WTC11 (cell line): ENCODE data around the gene SH3BP5. TPM values are rescaled to one million over a fixed set of nuclear protein-coding genes. Genes with fewer than 3 reads are reported as not detected.

Source experiments
- ATAC-seq: fragments of 200-7000 bp; cut with Tn5 transposase; 2 replicates; pipeline ENCODE4 v1.10.0; 2021; ENCODE audit warnings: mild to moderate bottlenecking, moderate library complexity
- CTCF ChIA-PET: fragments of 300-600 bp; sonication (Branson Sonifier 250); formaldehyde crosslinking; loops from one replicate; lab custom pipeline; 2021; ENCODE audit warnings: antibody characterized with exemption; lab: Charles Lee
- POLR2A ChIA-PET: fragments of 350-600 bp; sonication (Branson Sonifier 250); formaldehyde crosslinking; loops from one replicate; lab custom pipeline; 2021; ENCODE audit warnings: antibody characterized with exemption; lab: Charles Lee
- DNase-seq: peaks from one replicate; pipeline ENCODE4 v3.0.0; 2021; ENCODE audit warnings: low spot score
- H3K27ac Mint-ChIP-seq: 2 replicates; pipeline ENCODE4 v1.8.0; 2021; ENCODE audit warnings: mixed read lengths
- H3K27me3 Mint-ChIP-seq: 2 replicates; pipeline ENCODE4 v1.8.0; 2021; ENCODE audit warnings: low read depth, mild to moderate bottlenecking, moderate library complexity, mixed read lengths
- H3K36me3 Mint-ChIP-seq: 2 replicates; pipeline ENCODE4 v1.8.0; 2021; ENCODE audit warnings: mixed read lengths
- H3K4me1 Mint-ChIP-seq: 2 replicates; pipeline ENCODE4 v1.8.0; 2022; ENCODE audit warnings: mixed read lengths
- H3K4me3 Mint-ChIP-seq: 2 replicates; pipeline ENCODE4 v1.8.0; 2021; ENCODE audit warnings: mild to moderate bottlenecking, moderate library complexity, mixed read lengths
- H3K9me3 Mint-ChIP-seq: 2 replicates; pipeline ENCODE4 v1.8.0; 2021; ENCODE audit warnings: mixed read lengths
- CREB1 ChIP-seq: sonication (generic); formaldehyde crosslinking; IDR thresholded peaks from 2 replicates; pipeline ENCODE4 v1.8.0; 2023; ENCODE audit warnings: mild to moderate bottlenecking, missing genetic modification reagents
- CTCF ChIP-seq: fragments of 200-600 bp; IDR thresholded peaks from 2 replicates; pipeline ENCODE4 v1.8.0; 2022; ENCODE audit warnings: antibody characterized with exemption
- E2F1 ChIP-seq: sonication (generic); formaldehyde crosslinking; IDR thresholded peaks from 2 replicates; pipeline ENCODE4 v1.8.0; 2022; ENCODE audit warnings: mild to moderate bottlenecking, missing genetic modification reagents
- FOXJ3 ChIP-seq: sonication (generic); formaldehyde crosslinking; IDR thresholded peaks from 2 replicates; pipeline ENCODE4 v1.9.0; 2021; ENCODE audit warnings: missing genetic modification reagents, mild to moderate bottlenecking, borderline replicate concordance
- FOXP1 ChIP-seq: sonication (generic); formaldehyde crosslinking; IDR thresholded peaks from 2 replicates; pipeline ENCODE4 v1.8.0; 2022; ENCODE audit warnings: missing genetic modification reagents, mild to moderate bottlenecking, moderate library complexity, borderline replicate concordance
- GRHL2 ChIP-seq: fragments of 250-450 bp; sonication (Bioruptor Pico); IDR thresholded peaks from 2 replicates; pipeline ENCODE4 v1.8.0; 2022; ENCODE audit warnings: mild to moderate bottlenecking, moderate library complexity; ENCODE audit not compliant: insufficient replicate concordance, severe bottlenecking
- GTF2I ChIP-seq: fragments of 250-450 bp; sonication (Bioruptor Pico); conservative IDR thresholded peaks from 2 replicates; pipeline ENCODE4 v1.4.0; 2021; ENCODE audit warnings: mild to moderate bottlenecking
- KAT7 ChIP-seq: sonication (generic); formaldehyde crosslinking; IDR thresholded peaks from 2 replicates; pipeline ENCODE4 v1.8.1; 2023; ENCODE audit warnings: missing genetic modification reagents, mild to moderate bottlenecking, borderline replicate concordance
- MLX ChIP-seq: sonication (generic); formaldehyde crosslinking; IDR thresholded peaks from 2 replicates; pipeline ENCODE4 v1.8.1; 2023; ENCODE audit warnings: mild to moderate bottlenecking, missing genetic modification reagents, moderate library complexity
- MYBL2 ChIP-seq: sonication (generic); formaldehyde crosslinking; IDR thresholded peaks from 2 replicates; pipeline ENCODE4 v1.8.1; 2023; ENCODE audit warnings: mild to moderate bottlenecking, moderate library complexity, missing genetic modification reagents
- NFATC4 ChIP-seq: fragments of 250-450 bp; sonication (Bioruptor Pico); IDR thresholded peaks from 2 replicates; pipeline ENCODE4 v1.9.0; 2021; ENCODE audit warnings: mild to moderate bottlenecking
- NR1H2 ChIP-seq: sonication (generic); formaldehyde crosslinking; IDR thresholded peaks from 2 replicates; pipeline ENCODE4 v1.9.0; 2021; ENCODE audit warnings: mild to moderate bottlenecking, moderate library complexity, missing genetic modification reagents
- RELA ChIP-seq: sonication (generic); formaldehyde crosslinking; IDR thresholded peaks from 2 replicates; pipeline ENCODE4 v1.8.1; 2022; ENCODE audit warnings: missing genetic modification reagents, mild to moderate bottlenecking, borderline replicate concordance
- SOX15 ChIP-seq: fragments of 250-450 bp; sonication (Bioruptor Pico); IDR thresholded peaks from 2 replicates; pipeline ENCODE4 v1.9.0; 2021; ENCODE audit warnings: mild to moderate bottlenecking
- TCF7 ChIP-seq: sonication (generic); formaldehyde crosslinking; IDR thresholded peaks from 2 replicates; pipeline ENCODE4 v1.8.0; 2022; ENCODE audit warnings: mild to moderate bottlenecking, low read depth, missing genetic modification reagents, moderate library complexity
- USF2 ChIP-seq: sonication (generic); formaldehyde crosslinking; IDR thresholded peaks from 2 replicates; pipeline ENCODE4 v1.8.1; 2023; ENCODE audit warnings: mild to moderate bottlenecking, missing genetic modification reagents, moderate library complexity
- ZNF138 ChIP-seq: sonication (generic); formaldehyde crosslinking; conservative IDR thresholded peaks from 2 replicates; pipeline ENCODE4 v1.8.1; 2022; ENCODE audit warnings: mild to moderate bottlenecking, moderate library complexity, missing genetic modification reagents
- ZNF219 ChIP-seq: sonication (generic); formaldehyde crosslinking; IDR thresholded peaks from 2 replicates; pipeline ENCODE4 v1.8.0; 2023; ENCODE audit warnings: missing genetic modification reagents, mild to moderate bottlenecking, borderline replicate concordance
- ZNF232 ChIP-seq: sonication (generic); formaldehyde crosslinking; IDR thresholded peaks from 2 replicates; pipeline ENCODE4 v1.8.0; 2022; ENCODE audit warnings: mild to moderate bottlenecking, missing genetic modification reagents
- total RNA-seq: library from RNA; stranded (reverse); gene quantifications from 3 replicates; pipeline ENCODE4 v1.2.3, GENCODE V29; 2021
- TF ChIP-seq, protein P1 (sequence below): sonication (generic); formaldehyde crosslinking; IDR thresholded peaks from 2 replicates; pipeline ENCODE4 v1.8.1; 2023; ENCODE audit warnings: mild to moderate bottlenecking, missing genetic modification reagents
- TF ChIP-seq, protein P2 (sequence below): sonication (generic); formaldehyde crosslinking; IDR thresholded peaks from 2 replicates; pipeline ENCODE4 v1.8.1; 2023; ENCODE audit warnings: mild to moderate bottlenecking, missing genetic modification reagents

SH3BP5 gene
- total RNA-seq, 1 experiment from 2014 or later = 7.2 TPM

DNA sequence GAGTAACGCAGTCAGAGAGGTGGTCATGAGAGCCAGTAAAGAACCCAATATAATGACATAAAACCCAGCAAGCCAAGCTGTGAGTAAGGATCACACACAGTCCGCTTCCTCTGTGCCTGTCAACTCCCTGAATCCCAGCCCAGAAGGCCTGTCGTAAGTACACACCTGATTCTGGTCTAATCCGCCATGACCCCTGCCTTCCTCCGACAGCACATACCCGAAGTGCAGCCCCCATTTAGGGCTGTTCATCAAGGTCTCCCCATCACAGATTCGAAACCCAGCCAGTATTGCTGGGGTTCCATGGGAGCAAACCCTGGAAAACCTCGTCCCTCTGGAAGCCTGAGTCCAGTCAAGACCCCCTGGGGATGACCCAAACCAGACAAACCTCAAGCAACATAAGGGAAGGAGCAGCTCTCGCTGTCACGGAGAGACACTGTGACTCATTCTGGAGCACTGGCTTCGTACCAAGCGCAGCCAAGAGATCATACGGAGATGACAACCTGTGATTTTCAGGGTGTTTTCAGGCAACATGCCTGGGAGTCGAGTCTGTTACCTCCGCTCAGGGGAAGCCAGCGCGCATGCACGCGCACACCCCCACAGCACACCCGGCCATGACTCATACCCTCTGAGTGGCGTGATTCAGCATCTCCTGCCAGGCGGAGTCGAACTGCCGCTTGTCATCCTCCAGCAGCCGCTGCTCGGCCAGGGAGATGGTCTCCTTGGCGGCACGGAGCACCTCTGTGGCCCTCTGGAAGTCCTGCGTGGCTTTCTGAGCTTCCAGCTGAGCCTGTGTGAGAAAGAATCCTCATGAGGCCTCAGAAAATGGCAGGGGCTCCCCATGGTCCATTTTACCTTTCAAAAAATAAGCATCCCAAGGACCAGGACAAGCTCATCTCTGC lies 63.0 kb downstream of the SH3BP5 start:
- POLR2A ChIA-PET = no interaction called here
- Mint-ChIP-seq H3K9me3 (no peaks in the 10 kb centered on the region), H3K4me3 (no peak overlapping the region), H3K27ac (peak overlapping the region; percentile 49), H3K36me3 (no peaks in the 10 kb centered on the region), H3K27me3 (no peaks in the 10 kb centered on the region; the same call in 1 of the 2 replicates), H3K4me1 (no peaks in the 10 kb centered on the region)
- CTCF ChIA-PET = interaction anchor here (0.8 to 5.1 kb wide), 14 partner anchors 9 to 258 kb away, joined by 3 to 76 read pairs (median 6); partner anchors contain the start of genes CAPN7 and SH3BP5
- DNase-seq (no peak), ATAC-seq (no peak)
- no peak for TF ChIP-seq ZNF232 (CRISPR knock-in tag)
- no peak for TF ChIP-seq ZNF219
- TF ChIP-seq ZNF138 (CRISPR knock-in tag) = no peak
- TF ChIP-seq TCF7 (CRISPR knock-in tag) = no peak
- TF ChIP-seq MYBL2 (CRISPR knock-in tag) = no peak
- TF ChIP-seq SOX15 (CRISPR knock-in tag) = no peak
- no peak for TF ChIP-seq MLX (CRISPR knock-in tag)
- no peak for TF ChIP-seq GRHL2 (CRISPR knock-in tag)
- TF ChIP-seq KAT7 (CRISPR knock-in tag) = no peak

DNA sequence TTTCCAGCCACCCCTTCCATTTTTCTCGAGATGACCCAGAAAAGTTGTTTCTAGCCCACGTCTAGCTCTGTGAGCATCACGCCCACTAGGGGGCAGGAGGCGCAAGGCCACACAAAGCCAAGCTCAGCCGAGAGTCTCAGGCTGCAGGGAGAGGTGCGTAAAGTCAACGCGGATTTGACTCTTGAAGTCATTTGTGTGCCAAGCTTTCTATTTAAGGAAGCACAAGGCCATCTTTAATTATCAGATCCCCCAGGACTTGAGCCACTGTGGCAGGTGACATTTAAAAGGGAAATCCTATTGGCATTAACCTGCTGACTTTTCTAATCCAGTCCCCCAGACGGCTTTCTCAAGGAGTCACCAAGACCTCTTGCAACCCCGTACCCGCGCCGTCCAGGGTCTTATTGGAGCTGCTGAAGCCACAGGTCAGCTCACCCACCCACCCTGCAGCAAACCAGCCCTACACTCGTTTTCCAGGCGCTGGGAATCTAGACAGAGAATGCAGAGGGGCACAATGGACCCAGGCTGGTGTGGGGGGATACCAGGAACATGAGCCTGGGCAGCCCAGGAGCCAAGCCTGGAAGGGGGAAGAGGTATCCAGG lies 64.3 kb downstream of the SH3BP5 start:
- Mint-ChIP-seq H3K4me1 (no peaks in the 10 kb centered on the region), H3K27me3 (no peaks in the 10 kb centered on the region; the same call in 1 of the 2 replicates), H3K9me3 (no peaks in the 10 kb centered on the region), H3K4me3 (no peak overlapping the region), H3K36me3 (no peaks in the 10 kb centered on the region), H3K27ac (no peak overlapping the region)
- TF ChIP-seq, protein P1, sequence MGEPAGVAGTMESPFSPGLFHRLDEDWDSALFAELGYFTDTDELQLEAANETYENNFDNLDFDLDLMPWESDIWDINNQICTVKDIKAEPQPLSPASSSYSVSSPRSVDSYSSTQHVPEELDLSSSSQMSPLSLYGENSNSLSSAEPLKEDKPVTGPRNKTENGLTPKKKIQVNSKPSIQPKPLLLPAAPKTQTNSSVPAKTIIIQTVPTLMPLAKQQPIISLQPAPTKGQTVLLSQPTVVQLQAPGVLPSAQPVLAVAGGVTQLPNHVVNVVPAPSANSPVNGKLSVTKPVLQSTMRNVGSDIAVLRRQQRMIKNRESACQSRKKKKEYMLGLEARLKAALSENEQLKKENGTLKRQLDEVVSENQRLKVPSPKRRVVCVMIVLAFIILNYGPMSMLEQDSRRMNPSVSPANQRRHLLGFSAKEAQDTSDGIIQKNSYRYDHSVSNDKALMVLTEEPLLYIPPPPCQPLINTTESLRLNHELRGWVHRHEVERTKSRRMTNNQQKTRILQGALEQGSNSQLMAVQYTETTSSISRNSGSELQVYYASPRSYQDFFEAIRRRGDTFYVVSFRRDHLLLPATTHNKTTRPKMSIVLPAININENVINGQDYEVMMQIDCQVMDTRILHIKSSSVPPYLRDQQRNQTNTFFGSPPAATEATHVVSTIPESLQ = no peak
- peak; percentile 84 for TF ChIP-seq CTCF
- POLR2A ChIA-PET = no interaction called here
- ATAC-seq (peak; percentile 87), DNase-seq (peak; percentile 84)
- CTCF ChIA-PET = interaction anchor here (0.6 to 5.1 kb wide), 54 partner anchors 9 to 401 kb away, joined by 3 to 76 read pairs (median 5); partner anchors contain the start of genes CAPN7 and SH3BP5

DNA sequence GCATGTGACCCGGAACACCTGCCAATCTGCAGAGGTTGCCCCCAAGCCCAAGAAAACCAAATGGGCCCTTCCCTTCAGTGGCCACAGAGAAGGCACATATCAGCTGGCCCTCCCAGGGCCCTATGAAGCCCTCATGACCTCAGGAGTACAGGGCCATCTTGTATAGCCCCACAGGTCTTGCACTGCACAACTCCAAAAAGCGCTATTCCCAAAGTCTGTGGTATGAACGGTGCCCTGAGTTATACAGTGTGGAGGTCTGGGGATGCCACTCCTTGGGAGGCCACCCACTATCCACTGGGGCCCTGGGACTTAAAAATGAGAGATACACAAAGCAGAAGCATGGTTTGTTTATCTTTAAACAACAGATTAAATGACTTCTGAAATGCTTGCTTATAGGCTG lies 64.9 kb downstream of the SH3BP5 start:
- H3K4me3 Mint-ChIP-seq = no peak overlapping the region
- no peak overlapping the region for H3K27ac Mint-ChIP-seq
- H3K27me3 Mint-ChIP-seq = no peaks in the 10 kb centered on the region; the same call in 1 of the 2 replicates
- no peaks in the 10 kb centered on the region for H3K9me3 Mint-ChIP-seq
- CTCF ChIA-PET = interaction anchor here (0.6 to 5.1 kb wide), 55 partner anchors 8 to 400 kb away, joined by 3 to 76 read pairs (median 5); partner anchors contain the start of genes CAPN7 and SH3BP5
- POLR2A ChIA-PET = no interaction called here
- ATAC-seq (no peak), DNase-seq (no peak)
- no peaks in the 10 kb centered on the region for H3K36me3 Mint-ChIP-seq
- H3K4me1 Mint-ChIP-seq = no peaks in the 10 kb centered on the region
- no peak for TF ChIP-seq GTF2I (CRISPR knock-in tag)
- no peak for TF ChIP-seq CREB1 (CRISPR knock-in tag)
- no peak for TF ChIP-seq FOXJ3 (CRISPR knock-in tag)
- TF ChIP-seq NFATC4 (CRISPR knock-in tag) = no peak
- TF ChIP-seq E2F1 (CRISPR knock-in tag) = no peak
- no peak for TF ChIP-seq NR1H2
- no peak for TF ChIP-seq RELA
- no peak for TF ChIP-seq FOXP1 (CRISPR knock-in tag)
- TF ChIP-seq USF2 (CRISPR knock-in tag) = no peak
- TF ChIP-seq, protein P2, sequence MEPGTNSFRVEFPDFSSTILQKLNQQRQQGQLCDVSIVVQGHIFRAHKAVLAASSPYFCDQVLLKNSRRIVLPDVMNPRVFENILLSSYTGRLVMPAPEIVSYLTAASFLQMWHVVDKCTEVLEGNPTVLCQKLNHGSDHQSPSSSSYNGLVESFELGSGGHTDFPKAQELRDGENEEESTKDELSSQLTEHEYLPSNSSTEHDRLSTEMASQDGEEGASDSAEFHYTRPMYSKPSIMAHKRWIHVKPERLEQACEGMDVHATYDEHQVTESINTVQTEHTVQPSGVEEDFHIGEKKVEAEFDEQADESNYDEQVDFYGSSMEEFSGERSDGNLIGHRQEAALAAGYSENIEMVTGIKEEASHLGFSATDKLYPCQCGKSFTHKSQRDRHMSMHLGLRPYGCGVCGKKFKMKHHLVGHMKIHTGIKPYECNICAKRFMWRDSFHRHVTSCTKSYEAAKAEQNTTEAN (CRISPR knock-in tag) = no peak
